Brain microvascular endothelial cell (primary cell): ENCODE measurements around the gene TICRR.

Experiments used
- DNase-seq: peaks from one replicate; pipeline ENCODE4 v3.0.0-alpha.2; 2020
- H3K27ac ChIP-seq: fragments of 250-450 bp; sonication (Bioruptor Pico); 2 replicates; pipeline ENCODE4 v1.5.1; 2020; ENCODE audit warnings: mild to moderate bottlenecking, moderate library complexity
- H3K27me3 ChIP-seq: fragments of 250-450 bp; sonication (Bioruptor Pico); replicated peaks from 2 replicates; pipeline ENCODE4 v1.5.1; 2020; ENCODE audit warnings: mild to moderate bottlenecking
- H3K36me3 ChIP-seq: fragments of 250-450 bp; sonication (Bioruptor Pico); replicated peaks from 2 replicates; pipeline ENCODE4 v1.5.1; 2020; ENCODE audit warnings: mild to moderate bottlenecking
- H3K4me3 ChIP-seq: 2 replicates; pipeline ENCODE4 v1.5.1; 2011; ENCODE audit warnings: low read depth, mild to moderate bottlenecking, control low read depth, low read length, moderate library complexity
- CTCF ChIP-seq: IDR thresholded peaks from 2 replicates; pipeline ENCODE4 v1.5.1; 2011; ENCODE audit warnings: low read depth, mild to moderate bottlenecking, moderate library complexity, low read length, control low read depth, inconsistent platforms; ENCODE audit errors: missing control alignments
- in situ Hi-C: cut with HindIII; loops from 2 replicates; pipeline ENCODE4 v1.10.0; 2017; ENCODE audit warnings: low sequenced_read_pairs, low pct_ligation_motif_present

TICRR gene

GRCh38 chr15:89669309-89669865, 94.1 kb downstream of the TICRR start:
- no peak for TF ChIP-seq CTCF
- Histone ChIP-seq H3K4me3 (no peak overlapping the region), H3K27ac (no peak overlapping the region), H3K36me3 (no peaks in the 10 kb centered on the region), H3K27me3 (no peaks in the 10 kb centered on the region)
- in situ Hi-C loops: no loop called here
- DNase-seq: no peak

DNA sequence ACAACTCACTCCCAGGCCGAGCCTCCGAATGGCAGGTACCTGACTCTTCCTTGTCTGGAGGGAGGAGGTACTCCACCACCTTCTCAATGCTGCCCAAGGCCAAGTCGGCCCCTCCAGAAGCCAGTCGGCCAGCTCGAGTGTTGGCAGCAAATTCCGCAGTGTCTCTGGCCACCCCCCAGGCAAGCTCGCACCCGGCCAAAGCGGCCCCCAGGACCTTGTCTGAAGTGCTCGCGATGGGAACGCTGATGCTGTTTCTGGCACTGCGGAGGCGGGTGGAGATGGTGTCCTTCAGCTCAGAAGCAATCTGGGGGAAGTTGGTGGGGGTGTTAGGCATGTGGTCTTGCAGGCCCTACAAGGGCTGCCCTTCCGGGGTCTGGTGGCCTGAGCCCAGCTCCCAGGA, 94.7 kb downstream of the TICRR start:
- H3K36me3 ChIP-seq: no peaks in the 10 kb centered on the region
- no peak for DNase-seq
- no peak for TF ChIP-seq CTCF
- no peaks in the 10 kb centered on the region for H3K27me3 ChIP-seq
- H3K4me3 ChIP-seq: no peak overlapping the region
- in situ Hi-C loops: no loop called here
- H3K27ac ChIP-seq: no peak overlapping the region

GRCh38 chr15:89670971-89671560, 95.8 kb downstream of the TICRR start:
- no peak overlapping the region for H3K27ac ChIP-seq
- no peaks in the 10 kb centered on the region for H3K36me3 ChIP-seq
- in situ Hi-C loops: no loop called here
- DNase-seq: no peak
- H3K4me3 ChIP-seq: no peak overlapping the region
- no peak for TF ChIP-seq CTCF
- H3K27me3 ChIP-seq: no peaks in the 10 kb centered on the region

- Histone ChIP-seq H3K27ac (no peak overlapping the region), H3K27me3 (no peaks in the 10 kb centered on the region), H3K36me3 (no peaks in the 10 kb centered on the region), H3K4me3 (no peak overlapping the region)
- no peak for DNase-seq
- TF ChIP-seq CTCF: no peak
- in situ Hi-C loops: no loop called here
These were observed 96.4 kb downstream of the TICRR start for GRCh38 chr15:89671687-89672086.

GRCh38 chr15:89672221-89673164, 97.2 kb downstream of the TICRR start:
- in situ Hi-C loops: no loop called here
- H3K4me3 ChIP-seq: no peak overlapping the region
- no peak for DNase-seq
- no peaks in the 10 kb centered on the region for H3K27me3 ChIP-seq
- no peak overlapping the region for H3K27ac ChIP-seq
- TF ChIP-seq CTCF: no peak
- H3K36me3 ChIP-seq: no peaks in the 10 kb centered on the region
